Endothelial cell (in vitro differentiated cells): ENCODE results near the gene TSHZ2. TPM values are rescaled to one million over a fixed set of nuclear protein-coding genes. Genes with fewer than 3 reads are reported as not detected.

Experiments used
- DNase-seq: peaks from one replicate; pipeline ENCODE4 v3.0.0; 2021; ENCODE audit warnings: low spot score
- H3K27ac Mint-ChIP-seq: one replicate; pipeline ENCODE4 v1.8.0; 2021; ENCODE audit warnings: mixed read lengths, inconsistent platforms; ENCODE audit not compliant: unreplicated experiment
- H3K27me3 Mint-ChIP-seq: one replicate; pipeline ENCODE4 v1.8.0; 2021; ENCODE audit warnings: mild to moderate bottlenecking, moderate library complexity, mixed read lengths, inconsistent platforms; ENCODE audit not compliant: unreplicated experiment
- H3K36me3 Mint-ChIP-seq: one replicate; pipeline ENCODE4 v1.8.0; 2021; ENCODE audit warnings: mild to moderate bottlenecking, low read depth, mixed read lengths, inconsistent platforms; ENCODE audit not compliant: unreplicated experiment
- H3K4me1 Mint-ChIP-seq: one replicate; pipeline ENCODE4 v1.8.0; 2021; ENCODE audit warnings: mild to moderate bottlenecking, mixed read lengths, inconsistent platforms; ENCODE audit not compliant: unreplicated experiment
- H3K4me3 Mint-ChIP-seq: one replicate; pipeline ENCODE4 v1.8.0; 2021; ENCODE audit warnings: mild to moderate bottlenecking, mixed read lengths, inconsistent platforms; ENCODE audit not compliant: unreplicated experiment
- H3K9me3 Mint-ChIP-seq: one replicate; pipeline ENCODE4 v1.8.0; 2021; ENCODE audit warnings: mixed read lengths, inconsistent platforms; ENCODE audit not compliant: unreplicated experiment
- CTCF ChIP-seq: fragments of 200-600 bp; sonication (generic); IDR thresholded peaks from one replicate; pipeline ENCODE4 v1.5.0; 2021; ENCODE audit warnings: antibody characterized with exemption; ENCODE audit not compliant: unreplicated experiment
- total RNA-seq: library from RNA; stranded (reverse); fragmentation: NEBNext Ultra II Directional; extraction: Animal tissue kit (Norgen Biotek cat#: 25700); gene quantifications from one replicate; pipeline ENCODE4 v1.2.1, GENCODE V29; 2021; ENCODE audit not compliant: unreplicated experiment

Gene TSHZ2
- total RNA-seq, 1 donor from 2014 or later: 2.3 TPM

- Mint-ChIP-seq H3K27me3 (no peaks in the 10 kb centered on the region), H3K4me3 (no peak overlapping the region), H3K4me1 (no peaks in the 10 kb centered on the region), H3K27ac (no peak overlapping the region), H3K36me3 (no peaks in the 10 kb centered on the region), H3K9me3 (no peaks in the 10 kb centered on the region)
- DNase-seq: no peak
- TF ChIP-seq CTCF: no peak
These were observed 265.3 kb downstream of the TSHZ2 start for GRCh38 chr20:53237461-53237860.

- no peaks in the 10 kb centered on the region for H3K36me3 Mint-ChIP-seq
- no peak overlapping the region for H3K4me3 Mint-ChIP-seq
- no peak for TF ChIP-seq CTCF
- no peak overlapping the region for H3K27ac Mint-ChIP-seq
- H3K27me3 Mint-ChIP-seq: peaks cover 4% of the 10 kb centered on the region
- H3K9me3 Mint-ChIP-seq: no peaks in the 10 kb centered on the region
- DNase-seq: no peak
- H3K4me1 Mint-ChIP-seq: no peaks in the 10 kb centered on the region
These were observed 266.0 kb downstream of the TSHZ2 start for GRCh38 chr20:53238121-53238660.

GRCh38 chr20:53243152-53243551 is 271.0 kb downstream of the TSHZ2 start:
- peaks cover 4% of the 10 kb centered on the region for H3K27me3 Mint-ChIP-seq
- no peaks in the 10 kb centered on the region for H3K9me3 Mint-ChIP-seq
- no peaks in the 10 kb centered on the region for H3K4me1 Mint-ChIP-seq
- no peak for TF ChIP-seq CTCF
- H3K27ac Mint-ChIP-seq: no peak overlapping the region
- H3K36me3 Mint-ChIP-seq: no peaks in the 10 kb centered on the region
- DNase-seq: no peak
- no peak overlapping the region for H3K4me3 Mint-ChIP-seq

GRCh38 chr20:53244711-53245110 is 272.6 kb downstream of the TSHZ2 start:
- H3K27me3 Mint-ChIP-seq: peaks cover 4% of the 10 kb centered on the region
- H3K9me3 Mint-ChIP-seq: no peaks in the 10 kb centered on the region
- H3K4me1 Mint-ChIP-seq: peaks cover 3% of the 10 kb centered on the region
- TF ChIP-seq CTCF: no peak
- H3K4me3 Mint-ChIP-seq: no peak overlapping the region
- H3K27ac Mint-ChIP-seq: no peak overlapping the region
- H3K36me3 Mint-ChIP-seq: no peaks in the 10 kb centered on the region
- no peak for DNase-seq

- Mint-ChIP-seq H3K36me3 (no peaks in the 10 kb centered on the region), H3K4me3 (no peak overlapping the region), H3K27ac (no peak overlapping the region), H3K9me3 (no peaks in the 10 kb centered on the region), H3K4me1 (peaks cover 3% of the 10 kb centered on the region), H3K27me3 (peaks cover 4% of the 10 kb centered on the region)
- no peak for TF ChIP-seq CTCF
- DNase-seq: no peak
These were observed 273.4 kb downstream of the TSHZ2 start for GRCh38 chr20:53245574-53245973.
